H1 (cell line): ENCODE measurements around the gene LYL1.

Experiments used
- BCL11A ChIP-seq, 2 experiments: IDR thresholded peaks; one replicate each; pipeline ENCODE4 v1.6.1; 2011; ENCODE audit warnings: low read depth in 2 of 2, low read length in 2 of 2, mild to moderate bottlenecking in 2 of 2
- CHD1 ChIP-seq: IDR thresholded peaks from 2 replicates; pipeline ENCODE4 v1.6.1; 2012; ENCODE audit warnings: low read depth, low read length, improper control_type of control experiment
- CREB1 ChIP-seq: IDR thresholded peaks from 2 replicates; pipeline ENCODE4 v1.6.1; 2012; ENCODE audit warnings: inconsistent platforms
- CTCF ChIP-seq, 3 experiments: IDR thresholded peaks; 1 replicate in 2 of 3; 2 replicates in 1 of 3; pipeline versions ENCODE4 v1.5.1 to v1.6.1; 2011; ENCODE audit warnings: low read length in 3 of 3, mild to moderate bottlenecking in 3 of 3, inconsistent platforms in 2 of 3, low read depth in 1 of 3, moderate library complexity in 1 of 3; ENCODE audit not compliant: insufficient read depth in 1 of 3; ENCODE audit errors: control extremely low read depth in 1 of 3
- EP300 ChIP-seq, 2 experiments: IDR thresholded peaks; 1 replicate in 1 of 2; 2 replicates in 1 of 2; pipeline ENCODE4 v1.6.1; 2011 to 2012; ENCODE audit warnings: low read depth in 2 of 2, low read length in 2 of 2, mild to moderate bottlenecking in 2 of 2, borderline replicate concordance in 1 of 2, inconsistent platforms in 1 of 2, moderate library complexity in 1 of 2
- GABPA ChIP-seq: IDR thresholded peaks from 2 replicates; pipeline ENCODE4 v1.6.1; 2011; ENCODE audit warnings: mild to moderate bottlenecking, low read length, moderate library complexity, borderline replicate concordance; ENCODE audit not compliant: insufficient read depth
- MAFK ChIP-seq: IDR thresholded peaks from 2 replicates; pipeline ENCODE4 v1.6.1; 2012; ENCODE audit warnings: low read depth, mild to moderate bottlenecking, improper control_type of control experiment, low read length
- POLR2A ChIP-seq, 2 experiments: IDR thresholded peaks; 1 replicate in 1 of 2; 2 replicates in 1 of 2; pipeline ENCODE4 v1.6.1; 2011; ENCODE audit warnings: low read depth in 2 of 2, low read length in 2 of 2, mild to moderate bottlenecking in 2 of 2; ENCODE audit errors: control extremely low read depth in 1 of 2
- SIN3A ChIP-seq, 2 experiments: IDR thresholded peaks in 1 of 2; conservative IDR thresholded peaks in 1 of 2; 2 replicates each; pipeline ENCODE4 v1.6.1; 2011 to 2012; ENCODE audit warnings: low read length in 2 of 2, improper control_type of control experiment in 1 of 2, low read depth in 1 of 2, mild to moderate bottlenecking in 1 of 2
- ZNF274 ChIP-seq: IDR thresholded peaks from 2 replicates; pipeline ENCODE4 v1.7.0; 2012; ENCODE audit warnings: low read length, borderline replicate concordance; ENCODE audit errors: extremely low read depth

- TF ChIP-seq BCL11A (IDR thresholded peaks at IDR 0.05; ENCODE audit: low read depth in 2 of 2, low read length in 2 of 2) = no peak
- no peak for TF ChIP-seq CTCF (IDR thresholded peaks at IDR 0.05; ENCODE audit: control extremely low read depth in 1 of 3, insufficient read depth in 1 of 3, low read depth in 1 of 3, low read length in 3 of 3)
- no peak for TF ChIP-seq ZNF274
- no peak for TF ChIP-seq CHD1
- peak in 1 of 2 experiments; percentile 50; a peak in 1 of 4 replicates for TF ChIP-seq SIN3A (conservative IDR thresholded peaks at IDR 0.05 in 1 of 2, IDR thresholded peaks at IDR 0.05 in 1 of 2; ENCODE audit: low read depth in 1 of 2, low read length in 2 of 2)
- TF ChIP-seq MAFK = no peak
- TF ChIP-seq POLR2A (IDR thresholded peaks at IDR 0.05; ENCODE audit: control extremely low read depth in 1 of 2, low read depth in 2 of 2, low read length in 2 of 2) = no peak; a peak in 1 of 3 replicates
- TF ChIP-seq GABPA = no peak
- TF ChIP-seq CREB1 = no peak
- peak in 1 of 2 experiments; percentile 13; a peak in 1 of 3 replicates for TF ChIP-seq EP300 (IDR thresholded peaks at IDR 0.05; ENCODE audit: borderline replicate concordance in 1 of 2, low read depth in 2 of 2, low read length in 2 of 2)
Observed at GRCh38 chr19:13117772-13118423, 15.2 kb upstream of the LYL1 start, which contains the start of gene NACC1.
